UCSD-AML1 (cell line): ENCODE measurements around the gene FANCC.
"Not testable (repeated sequence)": the region's sequence is repeated elsewhere in the genome, so short reads cannot be mapped to it uniquely, and the experiment has no call there.

Experiments used
- DNase-seq: peaks from one replicate; lab custom pipeline; 2025; ENCODE audit not compliant: unreplicated experiment; lab: John Stamatoyannopoulos, UW

The FANCC gene

GRCh38 chr9:95239071-95239470 lies 78.4 kb downstream of the FANCC start:
- DNase-seq: no peak

GRCh38 chr9:95237336-95237735 lies 80.2 kb downstream of the FANCC start:
- no peak for DNase-seq

DNA sequence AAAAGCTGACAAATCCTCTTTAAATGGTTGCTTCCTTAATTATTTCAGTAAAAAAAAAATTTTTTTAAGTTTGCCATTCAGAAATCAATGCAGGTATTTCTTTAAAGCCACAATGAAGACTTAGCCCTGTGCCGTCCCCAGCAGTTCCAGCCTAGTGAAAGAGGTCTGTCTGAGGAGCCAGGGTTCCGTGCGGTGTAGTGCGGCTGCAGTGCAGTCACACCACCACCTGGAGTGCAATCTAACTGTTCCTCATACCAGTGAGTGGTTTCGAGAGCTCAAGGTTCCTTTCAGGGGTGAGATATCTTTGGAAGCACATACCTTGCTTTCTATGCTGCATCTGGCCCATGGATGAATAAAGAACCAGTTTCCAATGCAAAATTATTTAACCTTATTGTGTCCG lies 87.5 kb downstream of the FANCC start:
- no peak for DNase-seq

DNA sequence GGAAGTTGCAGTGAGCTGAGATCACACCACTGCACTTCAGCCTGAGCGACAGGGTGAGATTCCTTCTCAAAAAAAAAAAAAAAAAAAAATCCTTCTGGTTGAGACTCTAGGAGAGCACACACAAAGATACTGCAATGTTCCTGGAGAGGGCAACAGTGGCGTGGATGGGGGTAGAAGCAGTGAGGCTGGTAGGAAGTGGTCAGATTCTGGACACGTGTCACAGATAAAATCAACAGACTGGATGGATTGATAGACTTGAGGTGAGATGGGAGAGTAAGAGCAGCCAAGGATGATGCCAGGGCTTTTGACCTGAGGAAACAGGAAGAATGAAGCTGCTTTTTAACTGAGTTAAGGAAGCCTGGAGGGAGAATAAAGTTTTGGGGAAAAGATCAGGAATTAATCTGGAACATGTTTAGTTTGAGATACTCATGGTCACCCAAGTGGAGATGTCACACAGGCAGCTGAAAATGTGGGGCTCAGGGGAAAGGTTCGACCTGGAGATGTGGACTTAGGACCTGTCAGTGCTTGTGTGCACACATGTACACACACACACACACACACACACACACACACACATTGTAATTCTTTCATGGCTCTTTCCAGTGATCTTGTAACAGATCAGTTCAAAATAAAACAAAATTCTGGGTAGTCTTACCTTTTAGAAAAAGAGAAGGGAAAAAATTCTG lies 88.1 kb downstream of the FANCC start:
- no peak for DNase-seq

DNA sequence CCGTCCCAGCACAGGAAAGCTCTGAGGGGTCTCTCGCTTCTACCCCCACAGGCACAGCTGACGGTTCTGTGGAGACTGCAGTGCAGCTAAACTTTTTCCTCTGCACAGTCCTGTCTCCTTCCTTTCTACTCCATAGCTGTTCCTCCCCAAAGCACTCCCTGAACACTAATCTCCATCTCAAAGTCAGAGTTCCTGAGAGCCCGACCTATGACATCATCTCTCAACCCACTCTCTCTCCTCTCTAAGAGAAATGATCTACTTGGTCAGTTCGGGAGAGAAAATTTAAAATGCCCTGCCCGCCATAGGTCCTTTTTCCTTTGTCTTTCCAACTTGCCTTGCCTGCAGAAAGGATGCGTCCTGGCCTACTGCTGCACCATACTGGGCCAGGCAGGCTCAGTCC lies 90.6 kb downstream of the FANCC start:
- DNase-seq: no peak

- DNase-seq: no peak
Observed at GRCh38 chr9:95225726-95226106, 91.8 kb downstream of the FANCC start.

GRCh38 chr9:95225076-95225725 lies 92.3 kb downstream of the FANCC start:
- no peak for DNase-seq

DNA sequence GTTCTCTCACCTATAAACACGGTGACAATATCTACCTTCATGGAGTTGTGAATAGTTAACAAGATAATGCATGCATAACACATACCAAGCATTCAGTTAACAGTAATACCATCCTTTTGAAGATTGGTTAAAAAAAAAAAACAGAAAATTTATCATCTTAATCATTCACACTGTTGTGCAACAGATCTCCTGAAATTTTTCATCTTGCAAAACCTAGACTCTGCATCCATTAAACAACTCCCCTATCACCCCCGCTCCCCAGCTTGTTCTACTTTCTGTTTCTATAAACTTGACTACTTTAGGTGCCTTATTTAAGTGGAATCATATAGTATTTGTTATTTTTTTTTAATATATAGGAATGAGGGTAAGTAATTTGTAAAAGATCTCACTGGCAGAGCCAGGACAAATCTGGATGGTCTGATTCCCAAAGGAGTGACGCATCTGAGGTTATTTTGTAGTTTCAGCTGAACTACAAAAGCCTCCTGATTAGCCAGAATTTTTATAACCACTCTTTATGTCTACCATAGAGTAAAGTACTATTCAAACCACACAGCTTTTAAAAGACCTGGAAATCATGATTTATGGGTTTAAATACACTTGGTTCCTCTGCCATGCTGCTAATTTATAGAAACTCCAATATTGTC lies 93.0 kb downstream of the FANCC start:
- DNase-seq: no peak

DNA sequence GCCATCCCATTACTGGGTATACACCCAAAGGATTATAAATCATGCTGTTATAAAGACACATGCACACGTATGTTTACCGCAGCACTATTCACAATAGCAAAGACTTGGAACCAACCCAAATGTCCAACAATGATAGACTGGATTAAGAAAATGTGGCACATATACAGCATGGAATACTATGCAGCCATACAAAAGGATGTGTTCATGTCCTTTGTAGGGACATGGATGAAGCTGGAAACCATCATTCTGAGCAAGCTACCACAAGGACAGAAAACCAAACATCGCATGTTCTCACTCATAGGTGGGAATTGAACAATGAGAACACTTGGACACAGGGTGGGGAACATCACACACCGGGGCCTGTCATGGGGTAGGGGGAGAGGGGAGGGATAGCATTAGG lies 97.2 kb downstream of the FANCC start:
- DNase-seq: not testable (repeated sequence)

DNA sequence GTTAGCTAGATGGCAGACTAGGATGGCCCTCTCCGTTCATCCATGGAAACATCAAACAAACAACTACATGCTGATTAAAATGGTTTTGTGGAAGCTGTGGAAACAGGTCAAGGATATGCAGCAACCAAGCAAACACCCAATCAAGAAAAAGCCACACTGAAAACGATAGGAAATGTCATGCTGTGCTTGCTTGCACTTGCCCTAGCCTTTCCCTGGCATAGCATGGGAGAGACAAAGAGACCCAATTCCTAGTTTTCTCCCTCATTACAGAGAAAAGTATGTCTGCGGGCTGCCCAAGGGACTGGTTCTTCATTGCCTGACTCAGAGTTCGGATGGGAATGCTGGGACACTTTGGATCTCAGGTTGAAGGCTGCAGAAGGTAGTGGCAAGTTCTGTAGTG lies 98.7 kb downstream of the FANCC start:
- DNase-seq: no peak

DNA sequence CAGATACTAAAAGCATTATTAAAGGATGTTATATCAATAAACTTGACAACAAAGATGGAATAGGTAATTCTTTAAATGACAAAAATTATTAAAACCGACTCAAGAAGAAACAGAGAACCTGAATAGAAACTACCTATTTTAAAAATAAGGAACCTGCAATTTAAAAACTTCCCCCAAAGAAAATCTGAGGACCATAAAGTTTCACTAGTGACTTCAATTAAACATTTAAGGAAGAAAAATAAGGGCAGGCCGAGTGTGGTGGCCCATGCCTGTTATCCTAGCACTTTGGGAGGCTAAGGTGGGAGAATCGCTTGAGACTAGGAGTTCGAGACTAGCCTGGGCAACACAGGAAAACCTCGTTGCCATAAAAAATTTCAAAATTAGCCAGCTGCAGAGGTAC lies 99.6 kb downstream of the FANCC start:
- DNase-seq: no peak

GRCh38 chr9:95215336-95215898 lies 102.1 kb downstream of the FANCC start:
- no peak for DNase-seq

DNA sequence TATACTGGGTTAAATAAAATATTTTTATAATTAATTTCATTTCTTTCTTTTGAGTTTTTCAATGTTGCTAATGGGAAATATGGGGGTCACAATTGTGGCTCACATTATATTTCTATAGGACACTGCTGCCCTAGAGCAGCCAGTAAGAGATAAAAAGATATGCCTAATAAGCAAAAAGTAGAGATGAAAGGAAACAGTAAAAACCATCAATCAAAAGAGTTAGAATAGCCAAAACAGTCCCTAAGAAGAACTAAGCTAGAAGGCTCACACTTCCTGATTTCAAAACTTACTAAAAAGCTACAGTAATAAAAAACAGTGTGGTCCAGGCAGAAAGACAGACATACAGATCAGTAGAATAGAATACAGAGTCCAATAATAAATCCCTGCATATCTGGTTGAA lies 104.4 kb downstream of the FANCC start:
- DNase-seq: no peak

DNA sequence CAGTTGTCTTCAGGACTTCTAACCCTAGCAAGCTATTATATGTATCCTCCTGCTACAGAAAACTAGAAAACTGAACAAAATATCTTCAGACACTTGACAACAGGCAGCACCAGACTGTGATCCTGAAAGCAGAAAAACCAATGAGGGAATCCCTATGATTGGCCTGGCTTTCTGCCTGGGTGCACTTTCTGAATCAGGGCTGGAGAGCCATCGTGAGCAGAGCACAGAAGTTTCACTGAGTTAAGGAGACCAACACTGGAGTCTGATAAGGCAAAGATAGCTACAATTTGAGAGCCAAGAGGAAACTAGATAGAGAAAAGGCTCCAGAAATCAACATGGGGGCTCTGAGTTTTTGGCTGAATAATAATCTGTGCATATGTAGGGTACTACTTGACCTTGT lies 106.5 kb downstream of the FANCC start:
- DNase-seq: no peak

DNA sequence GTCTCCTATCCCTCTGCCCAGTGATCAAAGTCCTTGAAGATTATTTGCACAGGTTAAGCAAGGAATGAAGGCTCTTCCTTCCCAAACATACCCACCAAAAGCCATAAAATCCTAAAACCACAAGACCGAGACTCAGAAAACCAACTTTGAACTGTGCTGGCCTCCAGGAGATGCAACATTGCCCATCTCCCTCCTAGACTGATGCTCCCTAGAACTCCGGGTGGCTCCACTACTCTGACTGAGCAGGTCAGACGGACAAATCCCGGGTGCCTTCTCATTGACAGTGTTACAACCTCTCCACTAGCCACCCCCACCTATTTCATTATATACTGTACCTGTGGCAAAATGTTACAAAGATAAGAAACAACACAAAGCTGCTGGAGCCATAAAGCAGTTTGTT lies 110.1 kb downstream of the FANCC start:
- no peak for DNase-seq

GRCh38 chr9:95206143-95206542 lies 111.4 kb downstream of the FANCC start:
- no peak for DNase-seq

DNA sequence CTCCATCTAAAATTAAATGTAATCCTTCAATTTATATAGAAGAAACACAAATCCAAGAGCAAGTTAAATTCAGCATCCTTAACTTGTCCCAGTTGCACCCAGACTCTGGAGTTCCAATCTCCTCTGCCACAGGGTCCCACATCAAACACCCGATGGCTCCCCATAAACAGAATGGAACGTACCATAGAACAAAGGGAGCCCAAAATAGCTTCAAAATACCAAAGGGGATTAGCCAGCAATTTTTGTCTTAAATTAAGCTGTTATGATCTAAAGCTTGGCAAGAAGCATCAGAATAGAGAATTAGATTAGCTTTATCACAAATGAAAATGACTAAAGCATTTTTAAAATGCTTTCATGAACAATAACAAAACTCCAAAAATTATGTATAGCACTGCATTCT lies 112.8 kb downstream of the FANCC start:
- DNase-seq: no peak

DNA sequence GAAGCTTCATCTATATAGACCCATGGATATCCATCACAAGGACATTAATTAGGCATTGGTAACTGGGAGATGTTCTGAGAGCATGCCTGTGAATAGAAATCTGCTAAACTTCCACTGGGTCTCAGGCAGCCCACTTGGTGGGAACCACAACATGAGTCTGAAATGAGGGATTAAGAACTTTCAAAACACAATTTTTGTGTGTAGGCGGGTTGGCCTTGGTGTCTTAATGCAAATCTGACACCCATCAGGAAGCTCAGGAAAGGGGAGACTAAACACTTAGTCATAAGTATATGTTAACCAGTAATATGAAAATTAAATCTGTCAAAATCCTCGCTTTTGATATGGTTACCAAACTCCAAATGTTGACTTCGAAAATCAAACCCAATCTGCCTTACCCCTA lies 113.2 kb downstream of the FANCC start:
- no peak for DNase-seq

- DNase-seq: not testable (repeated sequence)
Observed at GRCh38 chr9:95203019-95203418, 114.5 kb downstream of the FANCC start.

DNA sequence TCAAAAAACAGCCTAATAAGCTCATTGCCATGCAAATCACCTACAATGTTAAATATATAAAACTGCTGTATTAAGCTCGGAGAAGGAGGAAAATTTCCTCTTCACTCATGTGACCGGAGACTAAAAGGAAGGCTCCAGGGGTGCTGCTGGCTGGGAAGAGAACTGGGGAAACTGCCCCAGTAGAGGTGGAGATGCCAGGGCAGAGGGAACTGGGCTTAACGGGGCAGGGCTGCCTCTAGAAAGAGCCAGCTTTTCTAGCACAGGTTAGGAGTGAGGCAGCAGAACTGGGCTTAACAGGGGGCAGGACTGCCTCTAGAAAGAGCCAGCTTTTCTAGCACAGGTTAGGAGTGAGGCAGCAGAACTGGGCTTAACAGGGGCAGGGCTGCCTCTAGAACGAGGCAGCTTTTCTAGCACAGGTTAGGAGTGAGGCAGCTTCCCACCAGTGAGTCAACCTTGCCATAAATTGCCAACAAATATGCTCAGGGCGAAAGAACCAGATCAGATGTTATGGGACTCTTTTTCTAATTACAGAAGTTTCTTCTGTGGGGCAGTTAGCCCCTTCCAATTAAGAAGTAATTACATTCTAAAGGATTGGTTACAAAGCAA lies 115.3 kb downstream of the FANCC start:
- DNase-seq: no peak

- DNase-seq: no peak
Observed at GRCh38 chr9:95201206-95201605, 116.3 kb downstream of the FANCC start.
